K562 (cell line): ENCODE results near the gene MYBPC3. TPM values are rescaled to one million over a fixed set of nuclear protein-coding genes. Genes with fewer than 3 reads are reported as not detected.

Source experiments
- ATF7 ChIP-seq: fragments of 450-650 bp; IDR thresholded peaks from 2 replicates; pipeline ENCODE4 v1.7.1; 2014; ENCODE audit warnings: mild to moderate bottlenecking, moderate library complexity
- BRD4 ChIP-seq: fragments of 200-600 bp; sonication (generic); IDR thresholded peaks from 2 replicates; pipeline ENCODE4 v1.6.1; 2017; ENCODE audit warnings: inconsistent platforms
- BRD9 ChIP-seq: fragments of 450-650 bp; IDR thresholded peaks from 2 replicates; pipeline ENCODE4 v1.6.1; 2018; ENCODE audit warnings: low read depth; ENCODE audit not compliant: partially characterized antibody
- CHD2 ChIP-seq: IDR thresholded peaks from 2 replicates; pipeline ENCODE4 v1.6.1; 2011; ENCODE audit warnings: low read depth, low read length
- EWSR1 ChIP-seq: fragments of 450-650 bp; IDR thresholded peaks from 2 replicates; pipeline ENCODE4 v1.6.1; 2018; ENCODE audit warnings: borderline replicate concordance, mild to moderate bottlenecking, low read depth, moderate library complexity; ENCODE audit not compliant: partially characterized antibody
- ILF3 ChIP-seq: fragments of 450-650 bp; IDR thresholded peaks from 2 replicates; pipeline ENCODE4 v1.6.1; 2018; ENCODE audit warnings: antibody characterized with exemption, mild to moderate bottlenecking, moderate library complexity, borderline replicate concordance
- KLF6 ChIP-seq: fragments of 250-450 bp; sonication (Bioruptor Pico); IDR thresholded peaks from 2 replicates; pipeline ENCODE4 v1.4.0; 2020; ENCODE audit warnings: mild to moderate bottlenecking, moderate library complexity, borderline replicate concordance
- MECOM ChIP-seq: fragments of 250-450 bp; sonication (Bioruptor Pico); IDR thresholded peaks from 2 replicates; pipeline ENCODE4 v1.8.0; 2022; ENCODE audit warnings: inconsistent platforms
- MEF2A ChIP-seq: IDR thresholded peaks from 2 replicates; pipeline ENCODE4 v1.6.1; 2011; ENCODE audit warnings: low read depth, mild to moderate bottlenecking, low read length, moderate library complexity; ENCODE audit not compliant: control insufficient read depth
- PHF20 ChIP-seq: fragments of 450-650 bp; IDR thresholded peaks from 2 replicates; pipeline ENCODE4 v1.6.1; 2018; ENCODE audit not compliant: partially characterized antibody
- POLR2G ChIP-seq: fragments of 200-400 bp; formaldehyde crosslinking; IDR thresholded peaks from 2 replicates; pipeline ENCODE4 v1.6.1; 2017; ENCODE audit warnings: low read depth, mild to moderate bottlenecking, antibody characterized with exemption, low read length, moderate library complexity
- RBM25 ChIP-seq: fragments of 200-400 bp; formaldehyde crosslinking; IDR thresholded peaks from 2 replicates; pipeline ENCODE4 v1.6.1; 2018; ENCODE audit warnings: low read length, low read depth, moderate library complexity; ENCODE audit not compliant: severe bottlenecking
- RBM39 ChIP-seq: fragments of 200-400 bp; formaldehyde crosslinking; optimal IDR thresholded peaks from 2 replicates; pipeline ENCODE3; 2018; ENCODE audit warnings: low read depth, low read length
- RFX5 ChIP-seq: IDR thresholded peaks from 2 replicates; pipeline ENCODE4 v1.6.1; 2011; ENCODE audit warnings: low read depth, mild to moderate bottlenecking, improper control_type of control experiment, low read length
- THRAP3 ChIP-seq: fragments of 450-650 bp; IDR thresholded peaks from 2 replicates; pipeline ENCODE4 v1.6.1; 2016; ENCODE audit warnings: mild to moderate bottlenecking, inconsistent platforms, borderline replicate concordance
- ZNF224 ChIP-seq: sonication (generic); formaldehyde crosslinking; IDR thresholded peaks from 2 replicates; pipeline ENCODE4 v1.8.0; 2022; ENCODE audit warnings: mild to moderate bottlenecking, missing genetic modification reagents
- ZNF24 ChIP-seq: fragments of 450-650 bp; IDR thresholded peaks from 2 replicates; pipeline ENCODE4 v1.6.1; 2016
- ZNF408 ChIP-seq: fragments of 250-450 bp; sonication (Bioruptor Pico); IDR thresholded peaks from 2 replicates; pipeline ENCODE4 v1.4.0; 2020; ENCODE audit warnings: low read depth, mild to moderate bottlenecking, moderate library complexity
- polyA plus RNA-seq, 8 experiments: library from polyadenylated mRNA; depleted of rRNA in 4 of 8; stranded (reverse) in 5 of 8; unstranded in 3 of 8; fragments of >200 nt; fragmentation: Nextera tagmentation in 2 of 8; fragmentation: Illumina TruSeq in 1 of 8; extraction: Ambion mirVana in 2 of 8; extraction: Trizol in 1 of 8; gene quantifications; 2 replicates each; pipeline versions ENCODE4 v1.2.1 to v1.2.3, GENCODE V29; 2011 to 2014; ENCODE audit warnings: inconsistent platforms in 1 of 8, missing spikeins in 1 of 8
- total RNA-seq, 7 experiments: library from RNA; depleted of rRNA in 6 of 7; stranded (reverse); fragments of >200 nt in 6 of 7; fragmentation: Illumina TruSeq in 2 of 7; extraction: Trizol in 2 of 7; gene quantifications; 2 replicates each; pipeline versions ENCODE4 v1.2.1 to v1.2.3, GENCODE V29; 2011 to 2021; ENCODE audit warnings: low replicate concordance in 1 of 7
- TF ChIP-seq, protein P1 (sequence below): fragments of 250-450 bp; sonication (Bioruptor Pico); IDR thresholded peaks from 2 replicates; pipeline ENCODE4 v1.4.0; 2020; ENCODE audit warnings: mild to moderate bottlenecking, moderate library complexity
- TF ChIP-seq, protein P2 (sequence below): fragments of 250-450 bp; sonication (Bioruptor Pico); IDR thresholded peaks from 2 replicates; pipeline ENCODE4 v1.5.1; 2021; ENCODE audit warnings: mild to moderate bottlenecking
- TF ChIP-seq, protein P3 (sequence below), 2 experiments: IDR thresholded peaks; 2 replicates each; pipeline ENCODE4 v1.6.1; 2012; ENCODE audit warnings: improper control_type of control experiment in 2 of 2, low read depth in 2 of 2, low read length in 2 of 2, borderline replicate concordance in 1 of 2
- TF ChIP-seq, protein P4 (sequence below): sonication (generic); formaldehyde crosslinking; IDR thresholded peaks from 2 replicates; pipeline ENCODE4 v1.8.1; 2023; ENCODE audit warnings: mild to moderate bottlenecking, missing genetic modification reagents, moderate library complexity

MYBPC3 gene
- total and polyA plus RNA-seq, 9 of the 15 experiments (the other 6 are each of a cell fraction or from before 2014, with no cell fraction given): 0.01 TPM; not detected in 8

DNA sequence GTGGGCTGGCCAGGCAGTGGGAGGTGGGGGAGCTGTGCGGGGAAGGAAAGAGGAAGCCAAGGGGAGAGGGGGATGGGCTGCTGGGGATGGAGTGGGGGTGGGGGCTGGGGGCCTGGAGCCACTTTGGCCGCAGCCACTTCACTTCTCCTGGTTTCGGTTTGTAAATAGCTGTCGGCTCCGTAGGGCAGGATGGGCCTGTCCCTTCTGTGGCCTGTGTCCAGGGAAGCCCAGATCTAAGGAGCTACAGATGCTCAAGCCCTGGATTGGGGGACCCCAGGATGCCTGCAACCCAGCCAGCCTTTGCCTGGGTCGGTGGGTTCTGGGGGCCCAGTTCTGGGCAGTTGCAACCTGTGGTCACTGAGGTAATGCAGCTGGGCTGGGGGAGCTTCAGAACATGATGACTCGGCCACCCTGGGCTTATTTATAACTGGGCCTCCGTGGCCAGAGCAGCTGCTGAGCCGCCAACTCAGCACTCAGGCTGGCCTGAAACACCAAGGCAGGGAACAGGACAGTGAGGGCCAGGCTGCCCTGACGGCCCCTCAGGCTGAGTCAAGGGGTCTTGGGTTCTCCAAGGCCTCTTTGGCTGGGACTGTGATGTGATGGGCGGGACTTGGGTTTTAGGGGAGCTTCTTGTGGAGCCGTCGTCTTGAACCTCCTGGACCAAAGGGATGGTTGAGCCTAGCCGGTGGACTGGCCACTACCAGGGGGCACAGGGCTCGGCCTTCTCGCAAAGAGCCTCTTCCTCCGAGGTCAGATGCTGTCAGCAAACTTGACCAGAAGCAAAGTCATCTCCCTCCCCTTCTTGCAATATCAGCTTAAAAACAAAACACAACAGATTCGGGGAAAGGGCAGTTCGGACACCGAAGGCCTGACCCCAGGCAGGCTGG lies 40.9 kb upstream of the MYBPC3 start (continued):
- TF ChIP-seq, protein P1, sequence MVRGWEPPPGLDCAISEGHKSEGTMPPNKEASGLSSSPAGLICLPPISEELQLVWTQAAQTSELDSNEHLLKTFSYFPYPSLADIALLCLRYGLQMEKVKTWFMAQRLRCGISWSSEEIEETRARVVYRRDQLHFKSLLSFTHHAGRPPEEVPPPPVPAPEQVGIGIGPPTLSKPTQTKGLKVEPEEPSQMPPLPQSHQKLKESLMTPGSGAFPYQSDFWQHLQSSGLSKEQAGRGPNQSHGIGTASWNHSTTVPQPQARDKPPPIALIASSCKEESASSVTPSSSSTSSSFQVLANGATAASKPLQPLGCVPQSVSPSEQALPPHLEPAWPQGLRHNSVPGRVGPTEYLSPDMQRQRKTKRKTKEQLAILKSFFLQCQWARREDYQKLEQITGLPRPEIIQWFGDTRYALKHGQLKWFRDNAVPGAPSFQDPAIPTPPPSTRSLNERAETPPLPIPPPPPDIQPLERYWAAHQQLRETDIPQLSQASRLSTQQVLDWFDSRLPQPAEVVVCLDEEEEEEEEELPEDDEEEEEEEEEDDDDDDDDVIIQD: no peak
- TF ChIP-seq, protein P2, sequence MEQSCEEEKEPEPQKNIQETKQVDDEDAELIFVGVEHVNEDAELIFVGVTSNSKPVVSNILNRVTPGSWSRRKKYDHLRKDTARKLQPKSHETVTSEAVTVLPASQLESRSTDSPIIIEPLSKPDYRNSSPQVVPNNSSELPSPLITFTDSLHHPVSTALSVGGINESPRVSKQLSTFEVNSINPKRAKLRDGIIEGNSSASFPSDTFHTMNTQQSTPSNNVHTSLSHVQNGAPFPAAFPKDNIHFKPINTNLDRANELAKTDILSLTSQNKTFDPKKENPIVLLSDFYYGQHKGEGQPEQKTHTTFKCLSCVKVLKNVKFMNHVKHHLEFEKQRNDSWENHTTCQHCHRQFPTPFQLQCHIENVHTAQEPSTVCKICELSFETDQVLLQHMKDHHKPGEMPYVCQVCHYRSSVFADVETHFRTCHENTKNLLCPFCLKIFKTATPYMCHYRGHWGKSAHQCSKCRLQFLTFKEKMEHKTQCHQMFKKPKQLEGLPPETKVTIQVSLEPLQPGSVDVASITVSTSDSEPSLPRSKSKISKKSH (CRISPR knock-in tag): no peak
- TF ChIP-seq PHF20 (no peak), POLR2G (peak; percentile 50), ZNF408 (no peak), RBM39 (no peak), EWSR1 (no peak), BRD9 (no peak), RFX5 (no peak), ZNF224 (no peak), ILF3 (no peak), MECOM (no peak), MEF2A (peak; percentile 7; the same call in 1 of the 2 replicates), ATF7 (0 out of 2 replicates have a peak, but pooled peaks have one; percentile 18), BRD4 (peak; percentile 83; the same call in 1 of the 2 replicates), THRAP3 (no peak), ZNF24 (no peak), RBM25 (no peak), KLF6 (CRISPR knock-in tag) (no peak), CHD2 (no peak)
- TF ChIP-seq, protein P3, sequence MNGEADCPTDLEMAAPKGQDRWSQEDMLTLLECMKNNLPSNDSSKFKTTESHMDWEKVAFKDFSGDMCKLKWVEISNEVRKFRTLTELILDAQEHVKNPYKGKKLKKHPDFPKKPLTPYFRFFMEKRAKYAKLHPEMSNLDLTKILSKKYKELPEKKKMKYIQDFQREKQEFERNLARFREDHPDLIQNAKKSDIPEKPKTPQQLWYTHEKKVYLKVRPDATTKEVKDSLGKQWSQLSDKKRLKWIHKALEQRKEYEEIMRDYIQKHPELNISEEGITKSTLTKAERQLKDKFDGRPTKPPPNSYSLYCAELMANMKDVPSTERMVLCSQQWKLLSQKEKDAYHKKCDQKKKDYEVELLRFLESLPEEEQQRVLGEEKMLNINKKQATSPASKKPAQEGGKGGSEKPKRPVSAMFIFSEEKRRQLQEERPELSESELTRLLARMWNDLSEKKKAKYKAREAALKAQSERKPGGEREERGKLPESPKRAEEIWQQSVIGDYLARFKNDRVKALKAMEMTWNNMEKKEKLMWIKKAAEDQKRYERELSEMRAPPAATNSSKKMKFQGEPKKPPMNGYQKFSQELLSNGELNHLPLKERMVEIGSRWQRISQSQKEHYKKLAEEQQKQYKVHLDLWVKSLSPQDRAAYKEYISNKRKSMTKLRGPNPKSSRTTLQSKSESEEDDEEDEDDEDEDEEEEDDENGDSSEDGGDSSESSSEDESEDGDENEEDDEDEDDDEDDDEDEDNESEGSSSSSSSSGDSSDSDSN (IDR thresholded peaks at IDR 0.05; ENCODE audit: borderline replicate concordance in 1 of 2, low read depth in 2 of 2, low read length in 2 of 2): no peak
- TF ChIP-seq, protein P4, sequence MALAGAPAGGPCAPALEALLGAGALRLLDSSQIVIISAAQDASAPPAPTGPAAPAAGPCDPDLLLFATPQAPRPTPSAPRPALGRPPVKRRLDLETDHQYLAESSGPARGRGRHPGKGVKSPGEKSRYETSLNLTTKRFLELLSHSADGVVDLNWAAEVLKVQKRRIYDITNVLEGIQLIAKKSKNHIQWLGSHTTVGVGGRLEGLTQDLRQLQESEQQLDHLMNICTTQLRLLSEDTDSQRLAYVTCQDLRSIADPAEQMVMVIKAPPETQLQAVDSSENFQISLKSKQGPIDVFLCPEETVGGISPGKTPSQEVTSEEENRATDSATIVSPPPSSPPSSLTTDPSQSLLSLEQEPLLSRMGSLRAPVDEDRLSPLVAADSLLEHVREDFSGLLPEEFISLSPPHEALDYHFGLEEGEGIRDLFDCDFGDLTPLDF: no peak
